ENCODE measurements around the gene HES2.
"Not testable (repeated sequence)": the region's sequence is repeated elsewhere in the genome, so short reads cannot be mapped to it uniquely, and the experiment has no call there.

Gene HES2

DNA sequence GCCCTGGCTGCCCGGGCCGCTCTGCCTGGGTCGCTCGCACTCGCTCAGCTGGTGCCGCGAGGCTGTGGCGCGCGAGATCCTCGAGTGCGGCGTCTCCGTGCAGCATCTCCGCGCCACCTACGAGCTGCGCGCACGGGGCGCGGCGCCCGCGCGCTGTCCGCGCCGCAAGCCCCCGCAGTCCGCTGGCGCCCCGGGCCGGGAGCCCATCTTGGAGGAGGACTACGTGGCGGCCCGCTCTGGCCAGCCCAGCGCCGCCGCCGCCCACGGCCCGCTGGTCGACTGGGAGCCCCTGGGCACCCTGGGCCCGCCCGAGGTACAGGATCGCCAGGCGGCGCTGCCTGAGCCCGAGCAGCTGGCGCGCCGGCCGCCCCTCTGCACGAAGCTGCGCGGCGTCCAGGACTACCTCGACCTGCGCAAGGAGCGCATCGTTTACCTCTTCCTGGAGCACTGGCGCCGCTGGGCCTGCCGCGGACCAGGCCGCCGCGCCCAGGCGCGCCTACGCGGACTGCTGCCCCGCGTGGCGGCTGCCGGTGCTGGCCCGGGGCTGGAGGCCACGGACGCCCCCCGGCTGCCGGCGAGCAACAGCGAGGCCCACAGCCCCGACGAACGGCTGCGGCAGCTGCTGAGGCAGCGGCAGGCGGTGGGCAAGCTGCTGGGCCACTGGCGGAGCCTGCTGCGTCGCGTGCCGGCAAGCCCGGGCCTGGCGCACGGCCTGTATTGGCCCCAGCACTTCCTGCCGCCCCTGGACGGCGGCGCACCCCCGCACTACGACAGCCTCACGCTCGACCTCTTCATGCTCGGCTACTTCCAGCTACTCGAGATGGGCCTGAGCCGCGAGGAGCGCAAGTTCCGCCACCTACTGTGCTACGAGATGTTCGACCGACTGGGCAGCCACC, 35.4 kb upstream of the HES2 start (continued):
- no peak for TF ChIP-seq PATZ1 (CRISPR knock-in tag; IDR thresholded peaks at IDR 0.05; ENCODE audit: borderline replicate concordance)
- no peak for TF ChIP-seq GLIS3 (CRISPR knock-in tag; IDR thresholded peaks at IDR 0.05)
- no peak for TF ChIP-seq ZNF565 (CRISPR knock-in tag; conservative IDR thresholded peaks at IDR 0.05; ENCODE audit: low read depth)
- no peak for TF ChIP-seq ZFP30 (CRISPR knock-in tag; IDR thresholded peaks at IDR 0.05)
- no peak for TF ChIP-seq ZFP3 (CRISPR knock-in tag; IDR thresholded peaks at IDR 0.05)
- TF ChIP-seq TCF4 (CRISPR knock-in tag; IDR thresholded peaks at IDR 0.05; ENCODE audit: borderline replicate concordance): no peak
- TF ChIP-seq ZNF8 (CRISPR knock-in tag; IDR thresholded peaks at IDR 0.05): no peak
- no peak for TF ChIP-seq SNAI2 (CRISPR knock-in tag; IDR thresholded peaks at IDR 0.05)
- no peak for TF ChIP-seq ISL1 (CRISPR knock-in tag; IDR thresholded peaks at IDR 0.05)
- no peak for TF ChIP-seq TSHZ2 (CRISPR knock-in tag; IDR thresholded peaks at IDR 0.05)

DNA sequence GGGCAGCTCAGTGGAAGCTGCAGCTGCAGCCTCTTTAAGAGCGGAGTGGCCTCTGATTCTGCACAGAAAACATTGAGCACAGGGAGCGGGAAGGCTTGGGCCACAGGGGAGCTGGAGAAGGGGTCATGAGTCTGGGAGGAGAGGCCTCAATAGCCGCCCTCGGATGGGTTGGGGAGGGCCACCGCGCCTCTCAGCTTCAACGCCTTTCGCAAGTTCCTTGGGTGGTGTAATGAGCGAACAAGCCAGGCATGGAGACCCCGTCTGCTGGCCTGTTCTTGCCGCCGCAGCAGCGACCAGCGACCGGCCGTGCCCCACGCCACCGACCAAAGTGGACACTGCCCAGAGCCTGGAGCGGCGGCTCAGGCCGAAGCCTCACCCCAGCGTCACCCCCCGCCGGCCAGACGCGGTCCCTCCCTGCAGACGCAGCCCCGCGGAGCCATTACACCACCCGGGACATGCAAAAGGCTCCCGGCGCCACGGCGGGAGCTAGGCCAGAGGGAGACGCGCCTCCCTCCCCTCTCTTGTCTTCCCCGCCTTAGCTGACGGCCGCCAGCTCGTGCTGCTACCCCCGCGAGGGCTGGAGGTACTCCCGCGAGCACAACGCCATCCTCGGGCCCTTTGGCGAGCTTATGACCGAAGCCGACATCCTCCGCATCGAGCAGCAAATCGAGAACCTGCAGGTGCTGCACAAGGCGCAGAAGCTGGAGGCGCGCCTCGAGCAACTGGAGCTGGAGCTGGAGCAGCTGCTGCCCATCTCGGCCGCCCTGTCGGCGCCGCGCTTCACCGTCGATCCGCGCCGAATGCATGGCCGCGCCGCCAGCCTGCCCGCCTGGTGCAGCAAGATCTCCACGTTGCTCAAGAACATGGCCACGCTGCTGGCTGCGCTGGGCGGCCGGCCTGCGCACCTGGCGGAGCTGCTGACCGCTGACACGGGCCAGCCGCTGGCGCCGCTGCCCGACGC, 34.5 kb upstream of the HES2 start:
- not testable (repeated sequence) for ATAC-seq

GRCh38 chr1:6450943-6451373, 31.2 kb upstream of the HES2 start:
- no peak for ATAC-seq
- TF ChIP-seq TSHZ2 (CRISPR knock-in tag; IDR thresholded peaks at IDR 0.05): no peak
- TF ChIP-seq PATZ1 (CRISPR knock-in tag; IDR thresholded peaks at IDR 0.05; ENCODE audit: borderline replicate concordance): no peak
- no peak for TF ChIP-seq ZNF565 (CRISPR knock-in tag; conservative IDR thresholded peaks at IDR 0.05; ENCODE audit: low read depth)
- TF ChIP-seq ZNF70 (CRISPR knock-in tag; IDR thresholded peaks at IDR 0.05): no peak
- TF ChIP-seq, protein P1, sequence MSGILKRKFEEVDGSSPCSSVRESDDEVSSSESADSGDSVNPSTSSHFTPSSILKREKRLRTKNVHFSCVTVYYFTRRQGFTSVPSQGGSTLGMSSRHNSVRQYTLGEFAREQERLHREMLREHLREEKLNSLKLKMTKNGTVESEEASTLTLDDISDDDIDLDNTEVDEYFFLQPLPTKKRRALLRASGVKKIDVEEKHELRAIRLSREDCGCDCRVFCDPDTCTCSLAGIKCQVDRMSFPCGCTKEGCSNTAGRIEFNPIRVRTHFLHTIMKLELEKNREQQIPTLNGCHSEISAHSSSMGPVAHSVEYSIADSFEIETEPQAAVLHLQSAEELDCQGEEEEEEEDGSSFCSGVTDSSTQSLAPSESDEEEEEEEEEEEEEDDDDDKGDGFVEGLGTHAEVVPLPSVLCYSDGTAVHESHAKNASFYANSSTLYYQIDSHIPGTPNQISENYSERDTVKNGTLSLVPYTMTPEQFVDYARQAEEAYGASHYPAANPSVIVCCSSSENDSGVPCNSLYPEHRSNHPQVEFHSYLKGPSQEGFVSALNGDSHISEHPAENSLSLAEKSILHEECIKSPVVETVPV (CRISPR knock-in tag; IDR thresholded peaks at IDR 0.05): no peak
- no peak for TF ChIP-seq TCF4 (CRISPR knock-in tag; IDR thresholded peaks at IDR 0.05; ENCODE audit: borderline replicate concordance)
- TF ChIP-seq SNAI2 (CRISPR knock-in tag; IDR thresholded peaks at IDR 0.05): no peak
- no peak for TF ChIP-seq ZNF8 (CRISPR knock-in tag; IDR thresholded peaks at IDR 0.05)
- no peak for TF ChIP-seq ESRRG (CRISPR knock-in tag; IDR thresholded peaks at IDR 0.05)
- TF ChIP-seq GLIS3 (CRISPR knock-in tag; IDR thresholded peaks at IDR 0.05): no peak
- TF ChIP-seq CREB5 (CRISPR knock-in tag; IDR thresholded peaks at IDR 0.05; ENCODE audit: low read depth): no peak
- no peak for TF ChIP-seq TOX (CRISPR knock-in tag; IDR thresholded peaks at IDR 0.05; ENCODE audit: borderline replicate concordance)
- no peak for TF ChIP-seq ZFP30 (CRISPR knock-in tag; IDR thresholded peaks at IDR 0.05)
- no peak for TF ChIP-seq ISL1 (CRISPR knock-in tag; IDR thresholded peaks at IDR 0.05)
- no peak for TF ChIP-seq RARB (CRISPR knock-in tag; IDR thresholded peaks at IDR 0.05)
- TF ChIP-seq POU6F1 (CRISPR knock-in tag; IDR thresholded peaks at IDR 0.05; ENCODE audit: borderline replicate concordance, low read depth): no peak
- TF ChIP-seq BACH2 (CRISPR knock-in tag; IDR thresholded peaks at IDR 0.05; ENCODE audit: borderline replicate concordance): no peak
- no peak for TF ChIP-seq CSDC2 (CRISPR knock-in tag; IDR thresholded peaks at IDR 0.05)
- no peak for TF ChIP-seq OSR1 (CRISPR knock-in tag; IDR thresholded peaks at IDR 0.05)

Data from SK-N-SH treated with all-trans-retinoic acid at 6 μM for 48 hours (cell line).